ENCODE results near the gene SLC13A3.

Gene SLC13A3

DNA sequence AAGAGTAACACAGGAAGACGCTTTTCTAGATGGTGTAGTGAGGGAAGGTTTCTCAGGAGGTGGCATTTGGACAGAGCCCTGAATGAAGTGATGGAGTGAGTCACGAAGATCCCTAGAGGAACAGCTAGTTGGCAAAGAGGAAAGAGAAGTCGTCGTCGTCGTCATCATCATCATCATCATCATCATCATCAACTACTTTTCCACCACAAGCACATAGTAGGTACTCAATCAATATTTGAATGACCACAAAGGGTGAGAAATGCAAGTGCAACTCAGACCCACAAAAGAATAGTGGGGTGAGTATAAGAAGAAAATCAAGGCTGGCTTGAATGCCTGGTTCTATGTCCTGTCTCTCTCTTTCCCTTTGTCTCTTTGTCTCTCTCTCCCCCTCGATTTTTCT lies 72.5 kb downstream of the SLC13A3 start:
- DNase-seq (ENCODE audit: low read depth, low spot score) = no peak

DNA sequence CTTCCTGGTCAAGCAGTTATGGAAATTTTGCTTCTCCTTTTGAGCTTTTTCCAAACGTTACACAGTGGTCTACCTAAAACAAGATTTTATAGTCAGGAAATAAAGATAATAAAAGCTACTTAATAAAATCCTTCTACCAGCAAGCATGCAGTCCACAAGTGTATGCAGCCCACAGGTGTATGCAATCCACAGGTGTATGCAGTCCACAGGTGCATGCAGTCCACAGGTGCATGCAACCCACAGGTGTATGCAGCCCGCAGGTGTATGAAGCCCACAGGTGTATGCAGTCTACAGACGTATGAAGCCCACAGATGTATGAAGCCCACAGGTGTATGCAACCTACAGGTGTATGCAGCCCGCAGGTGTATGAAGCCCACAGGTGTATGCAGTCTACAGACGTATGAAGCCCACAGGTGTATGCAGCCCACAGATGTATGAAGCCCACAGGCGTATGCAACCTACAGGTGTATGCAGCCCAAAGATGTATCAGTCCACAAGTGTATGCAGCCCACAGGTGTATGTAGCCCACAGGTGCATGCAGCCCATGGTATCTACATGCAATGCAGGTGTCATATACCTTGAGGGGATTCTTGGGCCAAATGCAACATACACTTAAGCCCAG lies 74.4 kb downstream of the SLC13A3 start:
- DNase-seq (ENCODE audit: low read depth, low spot score) = no peak

DNA sequence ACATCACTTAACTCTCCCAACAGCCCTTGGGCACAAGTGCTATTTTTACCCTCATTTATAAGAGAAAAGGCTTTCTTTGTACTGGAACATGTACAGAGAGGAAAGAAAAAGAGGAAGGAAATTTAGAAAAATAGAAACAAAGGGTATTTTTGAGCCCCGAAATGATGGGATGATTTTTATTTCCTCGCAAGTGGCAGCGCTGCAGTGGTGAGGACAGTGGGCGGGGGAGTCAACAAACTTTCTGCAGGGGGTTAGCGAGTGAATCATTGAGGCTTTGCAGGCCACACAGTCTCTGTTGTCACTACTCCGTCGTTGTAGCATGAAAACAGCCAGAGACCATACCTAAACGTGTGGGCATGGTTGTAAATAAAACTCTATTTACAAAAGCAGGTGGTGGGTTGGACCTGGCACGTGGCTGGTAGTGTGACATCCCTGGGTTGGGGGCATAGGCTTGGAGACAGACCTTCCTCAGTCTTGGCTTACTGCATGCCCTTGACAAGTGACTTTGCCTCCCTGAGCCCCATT lies 75.3 kb downstream of the SLC13A3 start:
- no peak for DNase-seq (ENCODE audit: low read depth, low spot score)

DNA sequence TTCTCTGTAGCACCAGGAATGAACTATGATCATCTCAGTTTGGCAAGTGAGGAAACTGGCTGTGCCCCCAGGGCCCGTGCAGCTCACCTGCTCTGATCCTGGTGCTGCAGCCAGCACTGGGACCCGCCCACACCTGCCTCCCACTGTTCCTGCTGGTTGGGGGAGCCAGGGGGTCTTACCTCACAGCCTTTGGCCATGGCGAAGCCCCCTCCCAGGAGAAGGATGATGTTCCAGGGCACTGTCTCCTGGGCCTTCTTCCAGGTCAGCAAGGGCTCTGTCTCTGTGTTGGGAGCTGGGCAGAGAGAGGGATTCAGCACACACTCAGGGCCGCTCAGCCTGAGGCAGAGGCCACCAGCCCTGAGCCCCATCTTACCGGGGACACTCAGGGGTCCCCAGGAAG lies 75.9 kb downstream of the SLC13A3 start:
- no peak for DNase-seq (ENCODE audit: low read depth, low spot score)

DNA sequence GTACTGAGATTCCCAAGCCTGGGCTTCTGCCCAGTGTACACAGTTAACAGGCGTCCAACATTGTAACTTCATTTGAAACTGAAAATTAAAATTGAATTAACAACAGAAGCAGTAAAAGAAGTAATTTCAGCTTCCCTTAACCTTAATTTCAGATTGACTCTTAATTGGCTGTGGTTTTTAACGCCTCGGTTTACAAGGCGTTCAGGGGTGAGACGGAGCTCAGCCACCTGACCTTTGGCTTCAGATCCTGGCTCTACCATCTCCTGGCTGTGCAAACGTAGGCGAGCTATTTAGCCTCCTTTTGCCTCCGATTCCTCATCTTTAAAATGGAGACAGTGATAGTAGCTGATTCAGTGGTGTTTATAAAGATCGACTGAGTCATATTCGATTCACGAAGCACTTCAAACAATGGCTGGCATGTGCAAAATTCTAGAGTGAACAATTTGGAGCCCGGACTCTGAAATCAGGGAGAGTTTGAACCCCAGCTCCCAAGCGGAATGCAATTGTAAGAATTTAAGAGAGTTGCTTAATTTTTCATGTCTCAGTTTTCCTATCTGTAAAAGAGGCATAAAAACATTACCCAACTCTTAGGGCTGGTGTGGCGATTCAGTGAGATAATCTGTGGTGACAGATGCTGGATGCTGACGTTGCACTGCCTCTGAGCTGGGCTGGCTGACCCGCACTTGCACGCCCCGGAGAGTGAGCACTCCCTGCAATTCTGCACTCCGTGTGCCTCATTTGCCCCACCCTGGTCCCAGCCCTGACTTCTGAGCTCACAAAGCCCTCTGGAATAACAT lies 77.3 kb downstream of the SLC13A3 start:
- no peak for DNase-seq (ENCODE audit: low read depth, low spot score)

DNA sequence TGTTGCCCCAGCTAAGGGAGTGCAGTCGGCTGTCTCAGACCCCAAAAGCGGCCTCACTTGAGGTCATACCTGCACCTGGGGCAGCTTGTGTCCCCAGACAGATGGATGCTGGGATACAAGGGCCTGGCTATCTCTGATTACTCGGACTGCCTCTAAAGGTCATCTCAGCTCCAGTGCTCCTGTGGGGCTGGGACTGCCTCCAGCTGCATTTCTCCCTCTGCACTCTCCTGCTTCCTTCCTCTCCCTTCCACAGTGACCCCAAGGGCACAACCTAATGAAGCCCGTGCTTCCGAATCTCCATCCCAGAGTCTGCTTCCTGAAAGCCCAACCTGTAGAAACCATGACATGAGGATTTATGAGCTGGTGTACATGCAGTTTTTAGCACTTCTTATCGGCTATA lies 78.0 kb downstream of the SLC13A3 start:
- DNase-seq (ENCODE audit: low read depth, low spot score) = no peak

DNA sequence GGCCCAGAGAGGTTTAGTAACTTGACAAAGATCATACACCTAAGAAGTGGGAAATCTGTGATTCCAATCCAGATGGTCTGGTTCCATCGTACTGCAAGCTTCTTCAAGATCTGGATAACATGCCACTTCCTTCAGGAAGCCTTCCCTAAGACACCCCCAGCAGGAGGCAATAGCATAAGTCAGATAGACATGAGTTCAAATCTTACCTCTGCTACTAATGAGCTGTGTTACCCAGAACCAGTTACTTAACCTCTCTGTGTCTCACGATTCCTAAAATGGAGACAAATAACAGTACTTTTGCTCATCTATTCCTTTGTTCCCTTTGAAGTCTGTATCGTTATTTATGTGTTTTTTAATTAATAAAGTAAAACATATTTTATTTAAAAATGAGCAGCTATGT lies 78.5 kb downstream of the SLC13A3 start:
- no peak for DNase-seq (ENCODE audit: low read depth, low spot score)

DNA sequence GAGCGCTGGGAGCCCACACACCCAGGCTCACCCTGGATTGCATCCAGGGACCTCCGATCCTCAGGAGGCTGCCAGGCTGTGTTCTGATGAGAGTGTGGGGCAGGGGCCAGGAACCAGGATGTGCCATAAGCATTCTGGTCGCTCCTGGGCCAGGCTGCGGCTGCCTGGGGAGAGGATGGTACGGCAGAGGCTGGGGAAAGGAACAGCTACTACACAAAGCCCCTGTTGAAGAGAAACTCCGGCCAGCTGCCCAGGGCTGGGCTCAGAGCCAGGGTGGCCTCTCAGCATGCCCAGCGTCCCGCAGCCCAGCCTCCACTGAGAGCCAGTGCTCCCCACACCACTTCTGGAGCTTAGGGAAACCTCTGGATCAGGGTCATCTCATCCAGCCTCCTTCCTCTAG lies 79.1 kb downstream of the SLC13A3 start:
- no peak for DNase-seq (ENCODE audit: low read depth, low spot score)

DNA sequence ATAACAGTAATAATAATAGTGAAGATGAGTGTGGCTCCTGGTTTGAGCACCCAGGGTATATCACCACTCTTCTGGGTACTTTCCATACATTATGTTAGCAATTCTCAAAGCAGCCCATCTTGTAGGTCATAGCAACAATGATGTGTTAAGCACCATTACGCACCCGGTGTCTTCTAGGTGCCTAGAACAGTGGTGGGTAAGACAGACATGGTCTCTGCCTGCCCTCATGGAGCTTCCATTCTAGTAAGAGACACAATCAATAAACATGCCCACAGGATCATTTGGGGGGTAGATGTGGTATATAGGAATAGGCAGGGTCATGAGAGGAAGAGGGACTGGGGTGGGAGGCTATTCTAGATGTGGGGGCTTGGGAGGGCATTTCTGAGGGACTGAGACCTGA lies 79.8 kb downstream of the SLC13A3 start:
- no peak for DNase-seq (ENCODE audit: low read depth, low spot score)

DNA sequence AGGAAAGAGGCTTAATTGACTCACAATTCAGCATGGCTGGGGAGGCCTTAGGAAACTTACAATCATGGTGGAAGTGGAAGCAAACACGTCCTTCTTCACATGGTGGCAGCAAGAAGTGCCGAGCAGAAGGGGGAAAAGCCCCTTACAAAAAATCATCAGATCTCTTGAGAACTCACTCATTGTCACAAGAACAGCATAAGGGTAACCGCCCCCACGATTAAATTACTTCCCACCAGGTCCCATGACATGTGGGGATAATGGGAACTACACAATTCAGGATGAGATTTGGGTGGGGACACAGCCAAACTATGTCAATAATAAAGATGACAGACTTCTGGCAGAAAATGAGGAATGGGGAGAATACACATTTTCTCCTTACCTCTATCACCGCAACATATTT lies 80.3 kb downstream of the SLC13A3 start:
- DNase-seq (ENCODE audit: low read depth, low spot score) = no peak

DNA sequence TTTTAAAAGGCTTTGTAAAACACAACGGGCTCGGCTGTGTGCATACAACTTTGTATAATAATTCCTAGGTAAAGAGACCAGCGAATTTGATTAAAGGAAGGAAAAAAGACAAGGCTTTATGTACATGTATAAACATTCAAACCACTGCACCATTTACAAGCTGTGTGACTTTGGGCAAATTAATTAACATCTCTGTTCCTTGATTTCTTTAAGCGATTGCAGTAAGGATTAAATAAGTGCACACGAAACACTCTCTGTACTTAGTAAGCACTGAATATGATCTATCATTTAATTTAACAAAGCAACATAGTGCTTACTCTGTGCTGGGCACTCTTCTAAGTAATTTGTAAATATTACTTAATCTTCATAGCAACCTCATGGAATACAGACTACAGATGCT lies 81.3 kb downstream of the SLC13A3 start:
- DNase-seq (ENCODE audit: low read depth, low spot score) = no peak

DNA sequence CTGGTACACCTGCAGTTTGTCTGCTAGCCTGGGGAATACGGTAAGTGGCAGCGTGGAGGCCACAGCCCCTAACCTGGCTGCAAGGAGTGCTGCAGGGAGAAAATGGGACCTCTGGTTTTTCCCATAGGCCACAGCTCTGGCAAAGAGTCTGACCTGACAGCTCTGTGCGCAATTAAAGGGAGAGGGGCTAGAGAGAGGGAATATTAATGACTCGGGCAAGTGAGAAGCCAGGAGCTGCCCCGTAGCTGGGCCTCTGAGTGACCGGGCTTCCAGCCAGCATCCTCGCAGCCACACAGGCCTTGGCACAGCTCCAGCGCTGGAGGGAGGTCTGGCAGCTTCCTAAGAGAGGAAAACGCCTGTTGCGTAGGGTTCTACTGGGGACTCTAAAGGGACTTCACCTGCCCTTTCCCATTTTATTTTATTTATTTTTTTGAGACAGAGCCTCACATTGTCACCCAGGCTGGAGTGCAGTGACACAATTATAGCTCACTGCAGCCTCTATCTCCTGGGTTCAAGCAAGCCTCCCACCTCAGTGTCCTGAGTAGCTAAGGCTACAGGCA lies 82.6 kb downstream of the SLC13A3 start:
- no peak for DNase-seq (ENCODE audit: low read depth, low spot score)

DNA sequence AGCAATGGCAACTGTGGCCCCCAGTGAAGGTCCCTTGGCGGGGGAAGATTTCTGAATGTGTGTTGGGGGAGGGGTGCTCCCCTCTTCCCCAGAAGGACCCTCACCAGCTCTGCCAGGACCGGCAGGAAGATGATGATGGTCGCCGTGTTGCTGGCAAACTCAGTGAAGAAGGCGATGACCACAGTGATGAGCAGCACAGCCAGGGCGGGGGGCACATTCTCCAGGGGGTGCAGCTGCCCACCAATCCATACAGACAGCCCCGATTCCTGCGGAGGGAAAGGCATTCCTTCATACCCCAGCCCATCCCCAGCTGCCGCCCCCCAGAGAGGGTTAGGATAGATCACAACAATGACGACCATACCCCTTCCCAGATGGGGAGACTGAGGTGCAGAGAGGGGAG lies 85.1 kb downstream of the SLC13A3 start:
- no peak for DNase-seq (ENCODE audit: low read depth, low spot score)

DNA sequence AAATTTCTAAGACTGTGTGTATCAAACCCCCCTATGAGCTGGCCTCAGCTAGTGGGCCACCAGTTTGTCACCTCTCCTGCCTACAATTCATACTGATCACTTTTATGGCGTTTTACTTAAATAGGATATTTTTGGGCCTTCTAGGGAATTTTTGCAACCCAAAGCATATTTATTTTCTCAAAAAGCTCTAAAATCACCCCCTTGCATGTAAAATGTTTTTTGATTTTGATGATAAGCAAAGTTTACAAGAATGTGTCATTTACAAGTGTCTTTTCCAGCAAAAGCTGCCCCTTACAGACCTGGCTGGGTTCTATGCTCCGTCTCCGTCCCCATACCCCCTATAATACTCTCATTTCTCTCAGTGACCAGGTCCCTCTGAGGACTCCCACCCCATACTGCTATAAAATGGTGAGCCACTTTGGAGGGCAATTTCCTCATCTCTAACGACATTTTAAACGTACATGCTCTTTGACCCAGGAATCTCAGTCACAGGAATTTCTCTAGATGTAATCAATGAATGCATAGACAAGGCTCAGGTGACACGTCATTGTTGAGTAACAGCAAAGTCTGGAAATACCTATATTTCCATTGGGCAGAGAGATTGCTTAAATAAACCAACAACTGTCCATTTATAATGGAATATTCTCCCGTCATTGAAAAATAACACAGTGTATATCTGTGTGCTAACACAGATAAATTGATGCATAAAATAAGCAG lies 86.9 kb downstream of the SLC13A3 start:
- DNase-seq (ENCODE audit: low read depth, low spot score) = no peak

DNA sequence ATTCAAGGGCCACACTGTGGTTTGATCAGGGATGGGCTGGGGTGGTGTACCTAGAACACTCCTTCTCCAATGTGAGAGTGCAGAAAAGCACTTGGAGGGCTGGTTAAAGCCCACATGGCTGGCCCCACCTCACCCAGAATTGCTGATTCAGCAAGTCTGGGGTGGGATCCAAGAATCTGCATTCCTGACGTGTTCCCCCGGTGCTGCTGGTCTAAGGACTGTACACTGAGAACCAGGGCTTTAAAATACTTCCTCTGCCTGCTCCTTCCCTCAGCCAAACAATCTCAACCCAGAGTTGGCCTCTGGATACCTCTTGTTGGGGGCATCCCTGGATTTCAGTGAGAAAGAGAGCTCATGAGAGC lies 87.4 kb downstream of the SLC13A3 start:
- DNase-seq (ENCODE audit: low read depth, low spot score) = no peak

DNA sequence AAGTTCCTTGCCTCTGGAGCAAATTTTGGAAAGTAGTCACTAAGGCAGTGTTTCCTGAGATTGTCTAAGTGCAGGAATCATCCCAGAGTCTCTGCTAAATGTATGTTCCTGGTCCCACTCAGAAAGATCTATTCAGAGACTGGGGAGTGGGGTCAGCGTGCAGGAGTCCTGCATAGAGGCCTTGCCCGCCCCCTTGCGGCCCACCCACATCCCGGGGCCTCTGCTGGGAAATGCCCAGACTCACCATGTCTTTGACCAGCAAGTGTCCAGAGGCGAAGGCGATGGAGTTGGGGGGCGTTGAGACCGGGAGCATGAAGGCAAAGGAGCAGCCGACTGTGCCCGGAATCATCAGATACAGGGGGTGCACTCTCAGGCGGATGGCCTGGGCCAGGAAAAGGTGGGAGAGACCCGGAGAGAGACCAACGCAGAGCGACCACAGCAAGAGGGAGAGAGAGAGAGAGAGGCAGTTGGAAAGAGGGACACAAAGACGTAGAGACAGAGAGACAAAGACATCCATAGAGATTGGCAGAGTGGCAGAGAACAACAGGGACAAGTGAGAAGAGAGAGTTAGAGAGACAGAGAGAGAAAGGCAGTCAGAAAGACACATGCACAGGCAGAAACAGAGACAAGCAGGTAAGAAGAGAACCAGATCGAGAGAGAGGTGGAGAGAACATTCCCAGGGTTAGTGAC lies 87.9 kb downstream of the SLC13A3 start:
- no peak for DNase-seq (ENCODE audit: low read depth, low spot score)

DNA sequence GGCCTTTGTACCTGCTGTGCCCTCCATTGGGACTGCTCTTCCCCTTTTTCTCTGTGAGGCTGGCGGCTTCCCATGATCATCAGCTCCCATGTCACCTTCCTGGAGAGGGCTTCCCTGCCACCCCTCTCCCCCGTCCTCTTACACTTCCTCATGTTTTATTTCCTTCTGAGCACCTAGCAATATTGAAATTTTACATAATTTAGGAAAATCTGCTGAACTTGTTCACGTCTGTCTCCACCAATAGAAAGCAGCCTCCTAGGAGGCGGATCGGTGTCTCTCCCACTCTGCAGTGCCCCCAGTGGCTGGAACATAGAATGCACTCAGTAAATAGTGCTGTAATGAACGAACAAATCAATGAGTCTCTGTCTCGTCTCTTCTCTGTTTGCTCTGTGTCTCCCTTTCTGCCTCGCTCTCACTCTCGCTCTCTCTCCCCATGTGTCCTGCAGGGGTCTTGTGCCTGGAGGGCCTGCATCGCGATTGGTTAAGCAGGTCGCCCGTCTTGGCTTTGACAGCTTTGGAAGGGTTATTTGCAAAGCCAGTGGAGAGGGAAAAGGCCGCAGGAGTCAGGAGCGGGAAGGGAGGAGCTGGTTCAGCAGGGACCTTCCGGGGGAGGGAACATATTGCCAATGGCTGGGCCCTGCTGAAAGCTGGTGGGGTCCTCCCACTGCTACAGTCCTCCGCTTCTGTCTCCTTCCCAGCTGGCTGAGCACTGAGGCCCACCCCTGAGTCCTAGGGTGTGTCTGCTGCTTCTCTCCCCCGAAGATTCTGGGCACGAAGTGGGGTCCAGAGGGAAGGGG lies 88.7 kb downstream of the SLC13A3 start:
- DNase-seq (ENCODE audit: low read depth, low spot score) = peak; percentile 16

DNA sequence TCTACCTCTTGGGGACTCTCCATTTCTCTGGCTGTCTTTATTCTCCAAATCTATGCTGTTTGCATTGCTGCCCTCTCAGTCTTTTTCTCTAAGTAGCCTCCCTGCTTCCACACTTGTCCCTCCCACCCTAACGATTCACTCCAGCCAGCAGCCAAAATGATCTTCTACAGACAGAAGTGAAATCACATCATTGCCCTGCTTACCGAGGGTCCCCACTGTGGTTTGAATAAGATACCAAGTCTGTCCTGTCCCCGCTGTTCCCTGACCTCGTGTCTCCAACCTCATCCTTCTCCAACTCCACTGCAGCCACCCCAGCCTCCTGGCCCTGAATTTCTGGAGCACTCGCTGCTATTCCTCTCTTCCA lies 89.3 kb downstream of the SLC13A3 start:
- no peak for DNase-seq (ENCODE audit: low read depth, low spot score)

DNA sequence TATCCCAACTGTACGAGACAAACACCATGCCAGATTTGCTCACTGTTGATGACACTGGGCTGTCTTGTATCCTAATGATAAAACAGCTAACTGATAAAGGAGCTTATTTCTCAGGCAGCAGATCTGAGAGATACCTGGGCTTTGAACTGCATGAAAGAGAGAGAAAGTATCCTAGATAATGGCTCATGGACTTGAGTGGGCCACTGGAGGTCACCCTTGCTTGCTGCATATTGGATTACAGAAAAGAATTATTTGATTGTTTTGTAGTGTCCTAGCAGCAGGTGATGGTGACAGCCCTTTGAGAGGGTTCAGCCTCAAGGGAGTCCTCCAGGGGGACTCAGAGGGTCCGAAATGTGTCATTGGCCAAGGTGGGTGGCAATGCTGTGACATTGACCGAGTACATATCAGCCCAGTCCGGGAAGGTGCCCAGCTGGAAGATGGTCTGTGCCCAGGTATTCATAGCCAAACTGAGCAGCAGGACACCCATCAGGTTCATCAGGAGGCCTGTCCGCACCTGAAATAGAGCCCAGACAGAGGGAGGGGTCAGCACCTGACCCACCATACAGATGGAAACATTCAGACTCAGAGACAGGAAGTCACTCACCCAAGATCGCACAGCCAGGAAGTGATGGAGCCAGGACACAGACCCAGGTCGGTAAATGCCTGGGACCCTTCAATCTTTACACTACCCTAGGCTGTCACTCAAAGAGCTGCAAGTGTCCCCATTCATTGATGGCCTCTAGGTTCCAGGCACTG lies 91.4 kb downstream of the SLC13A3 start:
- DNase-seq (ENCODE audit: low read depth, low spot score) = no peak

DNA sequence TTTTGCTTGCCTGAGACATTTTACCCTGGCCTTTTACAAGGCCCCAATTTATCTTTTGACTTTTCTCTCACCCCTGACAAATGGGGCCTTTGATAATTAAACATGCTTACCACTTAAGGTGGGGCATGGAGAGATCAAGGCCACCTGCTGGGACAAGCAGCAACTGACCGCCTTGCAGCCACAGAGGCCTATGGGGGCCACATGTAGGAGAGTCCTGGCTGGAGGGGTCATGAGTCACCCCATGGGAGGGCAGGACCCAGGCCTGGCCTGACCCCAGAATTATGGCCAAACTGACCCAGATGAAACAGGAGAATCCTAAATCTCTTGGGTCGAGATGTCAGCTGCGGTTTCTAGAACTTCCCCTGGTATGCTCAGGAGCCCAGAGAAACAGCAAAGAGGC lies 92.3 kb downstream of the SLC13A3 start:
- DNase-seq (ENCODE audit: low read depth, low spot score) = no peak

Data from activated naive CD8-positive, alpha-beta T cell treated with anti-CD3 and anti-CD28 coated beads, Interleukin-2, amount 50 U/mL, for 16 hours (primary cell).